Mesothelial cell of epicardium (in vitro differentiated cells): ENCODE data around the gene ADGRF3. TPM values are rescaled to one million over a fixed set of nuclear protein-coding genes. Genes with fewer than 3 reads are reported as not detected.

Source experiments
- DNase-seq, 2 experiments: peaks; one replicate each; pipeline ENCODE4 v3.0.0; 2021; ENCODE audit warnings: low spot score in 2 of 2; ENCODE audit not compliant: unreplicated experiment in 2 of 2
- H3K27ac Mint-ChIP-seq: 2 replicates; pipeline ENCODE4 v1.8.0; 2021; ENCODE audit warnings: mixed read lengths
- H3K27me3 Mint-ChIP-seq: 2 replicates; pipeline ENCODE4 v1.8.0; 2021; ENCODE audit warnings: low read depth, mixed read lengths
- H3K36me3 Mint-ChIP-seq: 2 replicates; pipeline ENCODE4 v1.8.0; 2021; ENCODE audit warnings: mixed read lengths
- H3K4me1 Mint-ChIP-seq: 2 replicates; pipeline ENCODE4 v1.8.0; 2021; ENCODE audit warnings: mixed read lengths
- H3K4me3 Mint-ChIP-seq: 2 replicates; pipeline ENCODE4 v1.8.0; 2021; ENCODE audit warnings: mild to moderate bottlenecking, moderate library complexity, mixed read lengths
- H3K9me3 Mint-ChIP-seq: 2 replicates; pipeline ENCODE4 v1.8.0; 2021; ENCODE audit warnings: mixed read lengths
- CTCF ChIP-seq: fragments of 200-600 bp; sonication (generic); IDR thresholded peaks from one replicate; pipeline ENCODE4 v1.5.0; 2021; ENCODE audit warnings: antibody characterized with exemption; ENCODE audit not compliant: unreplicated experiment
- total RNA-seq: library from RNA; stranded (reverse); gene quantifications from 3 replicates; pipeline ENCODE4 v1.2.1, GENCODE V29; 2021

The ADGRF3 gene
- total RNA-seq, 1 donor from 2014 or later: 0.83 TPM

DNA sequence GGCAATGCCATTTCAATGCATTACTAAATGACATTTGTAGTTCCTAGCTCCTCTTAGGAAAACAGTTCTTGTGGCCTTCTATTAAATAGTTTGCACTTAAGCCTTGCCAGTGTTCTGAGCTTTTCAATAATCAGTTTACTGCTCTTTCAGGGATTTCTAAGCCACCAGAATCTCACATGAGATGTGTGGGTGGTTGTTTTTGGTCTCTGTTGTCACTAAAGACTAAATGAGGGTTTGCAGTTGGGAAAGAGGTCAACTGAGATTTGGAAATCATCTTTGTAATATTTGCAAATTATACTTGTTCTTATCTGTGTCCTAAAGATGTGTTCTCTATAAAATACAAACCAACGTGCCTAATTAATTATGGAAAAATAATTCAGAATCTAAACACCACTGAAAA, 56.6 kb downstream of the ADGRF3 start:
- H3K9me3 Mint-ChIP-seq: no peaks in the 10 kb centered on the region
- peaks cover 22% of the 10 kb centered on the region for H3K36me3 Mint-ChIP-seq
- H3K4me1 Mint-ChIP-seq: peaks cover 8% of the 10 kb centered on the region
- no peak for TF ChIP-seq CTCF
- no peak overlapping the region for H3K27ac Mint-ChIP-seq
- H3K27me3 Mint-ChIP-seq: no peaks in the 10 kb centered on the region
- H3K4me3 Mint-ChIP-seq: no peak overlapping the region
- no peak for DNase-seq

- Mint-ChIP-seq H3K36me3 (peaks cover 45% of the 10 kb centered on the region), H3K27ac (no peak overlapping the region), H3K27me3 (no peaks in the 10 kb centered on the region), H3K4me1 (no peaks in the 10 kb centered on the region), H3K4me3 (no peak overlapping the region), H3K9me3 (no peaks in the 10 kb centered on the region)
- no peak for DNase-seq
- no peak for TF ChIP-seq CTCF
Measured at GRCh38 chr2:26285931-26286330, 60.7 kb downstream of the ADGRF3 start.

- no peak overlapping the region for H3K4me3 Mint-ChIP-seq
- H3K27ac Mint-ChIP-seq: no peak overlapping the region
Measured at GRCh38 chr2:26284132-26284531, 62.5 kb downstream of the ADGRF3 start.

GRCh38 chr2:26283606-26284005, 63.0 kb downstream of the ADGRF3 start:
- H3K9me3 Mint-ChIP-seq: no peaks in the 10 kb centered on the region
- H3K36me3 Mint-ChIP-seq: peaks cover 56% of the 10 kb centered on the region
- H3K4me1 Mint-ChIP-seq: no peaks in the 10 kb centered on the region
- DNase-seq: no peak
- H3K4me3 Mint-ChIP-seq: no peak overlapping the region
- no peaks in the 10 kb centered on the region for H3K27me3 Mint-ChIP-seq
- H3K27ac Mint-ChIP-seq: no peak overlapping the region
- no peak for TF ChIP-seq CTCF

More at GRCh38 chr2:26284132-26284531, 62.5 kb downstream of the ADGRF3 start:
- Mint-ChIP-seq H3K9me3 (no peaks in the 10 kb centered on the region), H3K4me1 (no peaks in the 10 kb centered on the region), H3K36me3 (peaks cover 51% of the 10 kb centered on the region), H3K27me3 (no peaks in the 10 kb centered on the region)
- no peak for DNase-seq
- TF ChIP-seq CTCF: no peak

DNA sequence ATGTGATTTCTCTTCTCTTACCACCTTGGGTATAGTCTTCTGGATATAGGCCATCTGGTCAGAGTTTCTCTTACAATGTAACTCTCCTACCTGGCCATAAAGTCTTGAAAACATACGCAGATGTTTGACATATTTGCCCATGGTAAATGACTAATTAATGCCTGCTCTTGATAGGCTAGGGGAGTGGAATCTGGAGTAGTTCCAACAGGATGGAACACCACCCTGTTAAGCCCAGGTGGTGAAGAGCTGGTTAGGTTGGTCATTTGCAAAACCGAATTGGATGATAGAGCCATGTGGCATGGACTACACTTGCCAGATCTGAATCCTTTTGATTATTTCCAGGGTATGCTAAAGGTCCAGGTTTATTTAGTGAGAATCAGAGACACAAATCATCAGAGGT, 65.4 kb downstream of the ADGRF3 start:
- no peak overlapping the region for H3K27ac Mint-ChIP-seq
- no peaks in the 10 kb centered on the region for H3K27me3 Mint-ChIP-seq
- H3K36me3 Mint-ChIP-seq: peaks cover 56% of the 10 kb centered on the region
- no peak for TF ChIP-seq CTCF
- no peaks in the 10 kb centered on the region for H3K9me3 Mint-ChIP-seq
- H3K4me3 Mint-ChIP-seq: no peak overlapping the region
- no peak for DNase-seq
- no peaks in the 10 kb centered on the region for H3K4me1 Mint-ChIP-seq

DNA sequence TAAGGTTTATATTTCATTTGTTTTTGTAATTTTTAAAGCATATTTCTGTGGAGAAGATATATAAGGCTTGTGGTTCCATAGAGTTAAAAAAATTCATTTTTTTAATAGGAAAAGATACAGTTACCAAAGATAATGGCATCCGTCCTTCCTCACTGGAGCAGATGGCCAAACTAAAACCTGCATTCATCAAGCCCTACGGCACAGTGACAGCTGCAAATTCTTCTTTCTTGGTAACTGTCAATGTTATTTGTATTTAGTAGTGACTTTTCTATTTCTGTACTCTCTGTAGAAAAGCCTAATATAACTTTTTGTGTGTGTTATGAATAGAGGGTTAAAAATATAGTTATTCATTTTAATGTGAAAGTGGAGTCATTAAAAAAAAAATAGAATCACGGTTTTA, 66.7 kb downstream of the ADGRF3 start:
- Mint-ChIP-seq H3K9me3 (no peaks in the 10 kb centered on the region), H3K27me3 (no peaks in the 10 kb centered on the region), H3K4me1 (no peaks in the 10 kb centered on the region), H3K36me3 (peaks cover 51% of the 10 kb centered on the region), H3K4me3 (no peak overlapping the region), H3K27ac (no peak overlapping the region)
- DNase-seq: no peak
- TF ChIP-seq CTCF: no peak
